Naive B cell (primary cell): ENCODE measurements around the gene UQCR11. TPM values are rescaled to one million over a fixed set of nuclear protein-coding genes. Genes with fewer than 3 reads are reported as not detected.

Source experiments
- ATAC-seq, 2 donors: fragments of 150-1000 bp; cut with Tn5 transposase; 2 replicates each; pipeline ENCODE4 v1.10.0; 2021; ENCODE audit warnings: low read depth in 2 of 2, mild to moderate bottlenecking in 2 of 2, moderate library complexity in 2 of 2
- DNase-seq: peaks from one replicate; pipeline ENCODE4 v3.0.0; 2022
- H3K27ac Mint-ChIP-seq, 6 donors: one replicate each; pipeline ENCODE4 v1.8.0; 2020 to 2022; ENCODE audit warnings: mild to moderate bottlenecking in 6 of 6, mixed read lengths in 6 of 6, moderate library complexity in 5 of 6, inconsistent platforms in 2 of 6
- H3K27me3 Mint-ChIP-seq, 3 donors: one replicate each; pipeline ENCODE4 v1.8.0; 2021 to 2022; ENCODE audit warnings: mixed read lengths in 3 of 3, mild to moderate bottlenecking in 1 of 3
- H3K36me3 Mint-ChIP-seq, 2 donors: one replicate each; pipeline ENCODE4 v1.8.0; 2020 to 2022; ENCODE audit warnings: mixed read lengths in 2 of 2, inconsistent platforms in 1 of 2, mild to moderate bottlenecking in 1 of 2
- H3K4me1 Mint-ChIP-seq, 3 donors: one replicate each; pipeline ENCODE4 v1.8.0; 2020 to 2022; ENCODE audit warnings: mixed read lengths in 3 of 3, inconsistent platforms in 1 of 3, mild to moderate bottlenecking in 1 of 3, moderate library complexity in 1 of 3
- H3K4me3 Mint-ChIP-seq, 8 donors: one replicate each; pipeline ENCODE4 v1.8.0; 2020 to 2022; ENCODE audit warnings: mild to moderate bottlenecking in 8 of 8, mixed read lengths in 8 of 8, moderate library complexity in 8 of 8, inconsistent platforms in 2 of 8
- H3K9me3 Mint-ChIP-seq, 7 donors: one replicate each; pipeline ENCODE4 v1.8.0; 2020 to 2022; ENCODE audit warnings: mixed read lengths in 7 of 7, mild to moderate bottlenecking in 5 of 7, inconsistent platforms in 2 of 7, moderate library complexity in 1 of 7
- polyA plus RNA-seq, 6 donors: library from polyadenylated mRNA; unstranded; fragments of 300-500 nt; fragmentation: Illumina TruSeq; gene quantifications; one replicate each; pipeline ENCODE4 v1.2.3, GENCODE V29; 2021; ENCODE audit warnings: low read depth in 6 of 6

The UQCR11 gene
- polyA plus RNA-seq, 6 donors from 2014 or later, result 358 to 546 (median 438) TPM

- H3K27me3 Mint-ChIP-seq, result no peaks in the 10 kb centered on the region
- peak overlapping the region in 3 of 6 donors; percentile 33 to 89 (median 67) for H3K27ac Mint-ChIP-seq
- H3K4me3 Mint-ChIP-seq, result peak overlapping the region in 1 of 8 donors; percentile 4
- H3K36me3 Mint-ChIP-seq, result peaks cover 0 to 19% of the 10 kb centered on the region in 2 donors
- ATAC-seq, result peak; percentile 63 to 71
- H3K4me1 Mint-ChIP-seq, result peaks cover 28 to 35% (median 32%) of the 10 kb centered on the region in 3 donors
- H3K9me3 Mint-ChIP-seq, result no peaks in the 10 kb centered on the region
- DNase-seq, result no peak
Observed at GRCh38 chr19:1618157-1619093, 13.2 kb upstream of the UQCR11 start.

- ATAC-seq, result peak; percentile 55 to 67
- Mint-ChIP-seq H3K36me3 (peaks cover 0 to 16% of the 10 kb centered on the region in 2 donors), H3K27ac (peak overlapping the region in 5 of 6 donors; percentile 44 to 88 (median 57))
Observed at GRCh38 chr19:1616875-1617274, 11.6 kb upstream of the UQCR11 start.

GRCh38 chr19:1616396-1616795 is 11.1 kb upstream of the UQCR11 start:
- Mint-ChIP-seq H3K4me3 (peak overlapping the region in 1 of 8 donors; percentile 1), H3K4me1 (peaks cover 27 to 33% (median 28%) of the 10 kb centered on the region in 3 donors), H3K27me3 (no peaks in the 10 kb centered on the region), H3K36me3 (peaks cover 0 to 16% of the 10 kb centered on the region in 2 donors), H3K9me3 (no peaks in the 10 kb centered on the region), H3K27ac (peak overlapping the region in 3 of 6 donors; percentile 57 to 88 (median 58))
- ATAC-seq (no peak), DNase-seq (no peak)

More at GRCh38 chr19:1616875-1617274, 11.6 kb upstream of the UQCR11 start:
- no peaks in the 10 kb centered on the region for H3K9me3 Mint-ChIP-seq
- H3K4me3 Mint-ChIP-seq, result peak overlapping the region in 1 of 8 donors; percentile 1
- no peaks in the 10 kb centered on the region for H3K27me3 Mint-ChIP-seq
- DNase-seq, result no peak
- peaks cover 27 to 31% (median 28%) of the 10 kb centered on the region in 3 donors for H3K4me1 Mint-ChIP-seq

DNA sequence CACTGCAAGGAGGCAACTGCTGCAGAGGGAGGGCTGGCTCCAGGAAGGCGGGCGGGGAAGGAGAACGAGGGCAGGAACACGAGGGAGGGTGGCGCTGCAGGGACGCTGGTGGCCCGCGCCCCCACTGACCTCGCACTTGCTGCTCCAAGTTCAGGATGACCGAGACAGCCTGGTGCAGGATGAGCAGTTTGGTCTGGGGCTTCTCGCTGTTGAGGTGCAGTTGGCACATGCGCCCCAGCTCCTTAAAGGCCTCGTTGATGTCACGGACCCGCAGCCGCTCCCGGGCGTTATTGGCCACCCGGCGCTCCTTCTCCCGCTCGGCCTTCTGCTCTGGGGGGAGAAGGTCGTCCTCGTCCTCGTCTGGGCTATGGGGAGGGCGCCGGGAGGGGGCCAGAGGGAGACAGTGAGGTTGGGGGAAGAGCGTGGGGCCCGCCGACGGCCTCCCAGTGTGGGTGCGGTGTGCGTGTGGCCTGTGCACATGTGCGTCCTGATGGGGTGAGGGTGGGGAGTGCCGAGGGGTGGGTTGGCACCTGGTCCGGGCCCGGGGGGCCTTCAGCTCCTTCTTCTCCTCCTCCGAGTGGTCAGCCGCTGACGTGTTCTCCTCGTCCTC is 10.0 kb upstream of the UQCR11 start:
- DNase-seq, result no peak
- ATAC-seq, result no peak
- H3K9me3 Mint-ChIP-seq, result no peaks in the 10 kb centered on the region
- H3K36me3 Mint-ChIP-seq, result peaks cover 0 to 16% of the 10 kb centered on the region in 2 donors
- peak overlapping the region in 3 of 6 donors; percentile 18 to 76 (median 45) for H3K27ac Mint-ChIP-seq
- H3K4me1 Mint-ChIP-seq, result peaks cover 27 to 35% (median 28%) of the 10 kb centered on the region in 3 donors
- no peaks in the 10 kb centered on the region for H3K27me3 Mint-ChIP-seq
- H3K4me3 Mint-ChIP-seq, result no peak overlapping the region

DNA sequence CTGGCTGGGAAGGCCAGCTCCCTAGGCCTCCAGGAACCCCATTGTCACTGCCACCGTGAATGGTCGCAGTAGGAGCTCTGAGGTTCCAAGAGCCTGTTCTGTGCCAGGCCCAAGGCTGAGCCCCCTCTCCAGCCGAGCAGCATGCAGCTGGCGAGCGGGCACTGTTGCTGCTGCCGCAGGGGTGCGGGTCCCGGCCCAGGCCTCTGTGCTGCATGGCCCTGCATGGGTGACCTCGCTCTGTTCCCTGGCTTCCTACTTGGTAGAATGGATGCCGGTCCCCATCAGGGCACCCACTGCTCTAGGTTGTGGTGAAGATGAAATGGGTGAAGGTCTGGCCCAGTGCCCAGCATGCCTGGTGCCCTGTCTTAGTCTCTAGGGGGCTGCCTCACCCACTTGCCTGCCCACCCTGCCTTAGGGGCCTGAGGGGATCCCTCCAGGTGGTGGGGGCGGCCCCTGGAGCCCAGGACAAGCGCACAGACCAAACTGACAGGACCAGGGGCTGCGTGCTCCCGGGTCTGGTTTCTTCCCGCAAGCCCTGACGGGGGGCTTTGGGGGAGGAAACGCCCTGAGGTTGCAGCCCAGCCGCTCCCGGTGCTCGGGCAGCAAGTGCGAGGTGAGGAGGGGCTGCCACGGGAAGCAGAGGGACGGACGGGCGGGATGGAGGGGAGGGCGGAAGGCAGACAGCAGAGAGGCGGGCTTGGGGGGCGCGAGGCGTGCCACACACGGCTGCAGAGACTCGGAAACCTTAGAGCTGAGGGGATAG is 8.7 kb upstream of the UQCR11 start:
- peaks cover 0 to 16% of the 10 kb centered on the region in 2 donors for H3K36me3 Mint-ChIP-seq
- no peak for DNase-seq

DNA sequence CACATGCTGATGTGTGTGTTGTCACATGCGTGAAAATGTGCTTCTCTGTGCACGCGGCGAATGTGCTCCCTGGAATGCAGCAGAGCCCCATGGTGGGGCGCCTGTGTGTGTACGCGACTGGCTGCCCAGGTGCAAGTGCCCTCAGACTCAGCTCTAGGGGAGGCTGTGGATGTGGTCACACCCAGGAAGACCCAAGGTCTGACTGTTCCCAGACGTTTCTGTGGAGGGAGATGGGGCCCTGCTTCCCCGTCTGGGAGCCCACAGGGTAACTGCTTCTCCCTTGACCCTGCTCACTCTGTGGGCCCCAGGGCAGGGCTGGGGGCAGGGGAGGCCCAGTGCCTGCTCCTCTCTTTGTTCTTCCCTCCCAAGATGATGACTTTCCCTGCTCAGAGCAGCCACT is 7.9 kb upstream of the UQCR11 start:
- peaks cover 0 to 16% of the 10 kb centered on the region in 2 donors for H3K36me3 Mint-ChIP-seq
- peaks cover 30 to 37% (median 37%) of the 10 kb centered on the region in 3 donors for H3K4me1 Mint-ChIP-seq
- ATAC-seq (no peak), DNase-seq (no peak)
- peak overlapping the region in 1 of 6 donors; percentile 47 for H3K27ac Mint-ChIP-seq
- H3K27me3 Mint-ChIP-seq, result no peaks in the 10 kb centered on the region
- H3K4me3 Mint-ChIP-seq, result no peak overlapping the region
- H3K9me3 Mint-ChIP-seq, result no peaks in the 10 kb centered on the region

More for the DNA sequence above, 8.7 kb upstream of the UQCR11 start:
- Mint-ChIP-seq H3K27me3 (no peaks in the 10 kb centered on the region), H3K4me1 (peaks cover 29 to 38% (median 37%) of the 10 kb centered on the region in 3 donors), H3K9me3 (no peaks in the 10 kb centered on the region), H3K4me3 (no peak overlapping the region), H3K27ac (peak overlapping the region in 2 of 6 donors; percentile 45 to 84)
- no peak for ATAC-seq

DNA sequence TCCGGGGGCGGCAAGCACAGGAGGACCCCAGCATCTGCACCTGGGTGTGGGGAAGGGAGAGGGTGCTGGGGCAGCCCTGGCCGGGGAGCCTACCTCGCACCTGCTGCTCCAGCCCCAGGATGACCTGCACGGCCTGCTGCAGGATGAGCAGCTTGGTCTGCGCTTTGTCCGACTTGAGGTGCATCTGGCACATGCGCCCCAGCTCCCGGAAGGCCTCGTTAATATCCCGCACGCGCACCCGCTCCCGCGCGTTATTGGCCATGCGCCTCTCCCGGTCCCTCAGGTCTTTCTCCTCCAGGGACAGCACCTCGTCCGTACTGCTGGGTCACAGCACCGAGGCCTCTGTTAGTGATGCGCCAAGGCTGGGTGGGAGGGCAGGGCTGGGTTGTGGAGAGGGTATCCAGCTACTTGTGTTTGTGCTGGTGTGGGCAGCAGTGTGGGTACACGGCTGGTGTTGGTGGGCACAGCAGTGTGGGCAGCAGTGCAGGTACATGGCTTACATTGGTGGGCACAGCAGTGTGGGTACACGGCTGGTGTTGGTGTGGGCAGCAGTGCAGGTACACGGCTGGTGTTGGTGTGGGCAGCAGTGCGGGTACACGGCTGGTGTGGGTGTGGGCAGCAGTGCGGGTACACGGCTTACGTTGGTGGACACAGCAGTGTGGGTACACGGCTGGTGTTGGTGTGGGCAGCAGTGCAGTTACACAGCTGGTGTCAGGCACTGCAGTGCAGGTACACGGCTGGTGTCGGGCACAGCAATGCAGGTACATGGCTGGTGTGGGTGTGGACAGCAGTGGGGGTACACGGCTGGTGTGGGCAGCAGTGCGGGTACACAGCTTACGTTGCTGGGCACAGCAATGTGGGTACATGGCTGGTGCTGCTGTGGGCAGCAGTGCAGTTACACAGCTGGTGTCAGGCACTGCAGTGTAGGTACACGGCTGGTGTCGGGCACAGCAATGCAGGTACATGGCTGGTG is 7.1 kb upstream of the UQCR11 start:
- DNase-seq, result no peak
- Mint-ChIP-seq H3K4me1 (peaks cover 25 to 33% (median 32%) of the 10 kb centered on the region in 3 donors), H3K27ac (peak overlapping the region in 1 of 6 donors; percentile 51), H3K9me3 (no peaks in the 10 kb centered on the region), H3K4me3 (no peak overlapping the region), H3K27me3 (no peaks in the 10 kb centered on the region), H3K36me3 (peaks cover 0 to 16% of the 10 kb centered on the region in 2 donors)
- ATAC-seq, result no peak

- H3K36me3 Mint-ChIP-seq, result peaks cover 0 to 16% of the 10 kb centered on the region in 2 donors
- no peak overlapping the region for H3K4me3 Mint-ChIP-seq
- H3K4me1 Mint-ChIP-seq, result peaks cover 20 to 24% (median 22%) of the 10 kb centered on the region in 3 donors
- H3K9me3 Mint-ChIP-seq, result no peaks in the 10 kb centered on the region
- H3K27me3 Mint-ChIP-seq, result no peaks in the 10 kb centered on the region
- ATAC-seq (no peak), DNase-seq (no peak)
- H3K27ac Mint-ChIP-seq, result no peak overlapping the region
Observed at GRCh38 chr19:1611353-1611752, 6.1 kb upstream of the UQCR11 start.

DNA sequence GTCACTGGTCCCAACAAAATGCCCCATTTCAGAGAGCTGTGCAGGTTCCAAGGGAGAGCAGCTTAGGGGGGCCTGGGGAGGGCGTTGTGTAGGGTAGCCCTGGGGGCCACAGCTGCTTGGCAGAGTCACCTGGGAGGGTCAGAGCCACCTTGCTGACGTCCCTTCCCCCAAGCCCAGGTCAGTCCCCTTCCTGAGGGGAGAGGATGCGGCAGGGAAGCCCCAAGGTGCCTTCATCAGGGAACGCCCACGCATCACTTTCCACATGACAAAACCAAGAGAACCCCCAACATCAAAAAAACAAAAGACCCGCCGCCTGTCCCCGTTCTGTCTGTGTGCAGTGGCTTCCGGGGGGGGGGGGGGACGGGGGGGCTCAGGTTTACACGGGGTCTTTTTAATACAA is 5.3 kb upstream of the UQCR11 start:
- DNase-seq (no peak), ATAC-seq (no peak)
- Mint-ChIP-seq H3K9me3 (no peaks in the 10 kb centered on the region), H3K4me3 (no peak overlapping the region), H3K4me1 (peaks cover 27 to 30% (median 27%) of the 10 kb centered on the region in 3 donors), H3K27ac (no peak overlapping the region), H3K27me3 (no peaks in the 10 kb centered on the region), H3K36me3 (peaks cover 0 to 16% of the 10 kb centered on the region in 2 donors)

DNA sequence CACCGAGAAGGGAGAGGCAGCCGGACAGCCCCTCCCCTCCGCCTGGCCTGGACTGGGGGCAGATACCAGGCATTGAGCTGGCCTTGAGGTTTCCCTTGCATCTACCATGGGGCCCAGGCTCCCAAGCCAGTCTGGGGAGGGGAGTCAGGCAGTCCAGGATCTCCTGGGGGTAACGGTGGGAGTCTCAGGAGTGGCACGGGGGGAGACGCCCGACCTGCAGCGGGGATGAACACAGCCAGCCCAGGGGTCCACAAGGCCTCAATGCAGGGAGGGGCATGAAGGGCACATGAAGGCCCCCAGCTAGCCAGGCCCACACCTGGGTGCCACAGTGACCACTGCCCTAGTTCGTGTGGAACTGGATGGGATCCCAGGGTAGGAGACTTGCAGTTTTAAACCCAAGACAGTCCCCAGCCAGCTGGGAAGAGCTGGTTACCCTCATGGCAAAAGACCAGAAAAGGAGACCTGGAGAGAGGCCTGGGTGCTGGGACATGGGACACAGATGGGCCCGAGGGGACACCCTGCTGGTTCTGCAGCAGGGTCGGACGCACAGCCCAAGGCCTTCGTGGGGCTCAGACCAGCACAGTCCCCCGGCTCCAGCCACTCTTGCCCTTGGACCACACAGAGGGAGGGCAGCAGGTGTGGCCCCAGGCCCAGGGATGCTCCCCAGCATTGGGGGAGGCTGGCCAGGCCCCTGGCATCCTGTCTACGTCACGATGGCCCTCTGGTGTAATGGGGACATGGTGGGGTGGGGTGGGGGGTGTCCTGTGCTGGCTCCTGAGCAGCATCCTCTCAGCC is 4.6 kb upstream of the UQCR11 start:
- no peak for ATAC-seq
- Mint-ChIP-seq H3K27me3 (no peaks in the 10 kb centered on the region), H3K4me3 (peak overlapping the region in 4 of 8 donors; percentile 9 to 60 (median 34)), H3K27ac (peak overlapping the region in 2 of 6 donors; percentile 34 to 61), H3K9me3 (no peaks in the 10 kb centered on the region), H3K4me1 (peaks cover 28 to 32% (median 30%) of the 10 kb centered on the region in 3 donors), H3K36me3 (peaks cover 0 to 15% of the 10 kb centered on the region in 2 donors)
- DNase-seq, result no peak

- peak overlapping the region in 2 of 8 donors; percentile 63 to 95 for H3K4me3 Mint-ChIP-seq
- H3K9me3 Mint-ChIP-seq, result no peaks in the 10 kb centered on the region
- no peak for ATAC-seq
- no peak for DNase-seq
- peaks cover 23 to 40% (median 35%) of the 10 kb centered on the region in 3 donors for H3K4me1 Mint-ChIP-seq
- H3K36me3 Mint-ChIP-seq, result peaks cover 0 to 7% of the 10 kb centered on the region in 2 donors
- no peaks in the 10 kb centered on the region for H3K27me3 Mint-ChIP-seq
- H3K27ac Mint-ChIP-seq, result peak overlapping the region in 1 of 6 donors; percentile 81
Observed at GRCh38 chr19:1609103-1609396, 3.8 kb upstream of the UQCR11 start.
